ENCODE measurements around the gene PFKFB3. TPM values are rescaled to one million over a fixed set of nuclear protein-coding genes. Genes with fewer than 3 reads are reported as not detected.

Gene PFKFB3
- total RNA-seq, 1 donor = 19.2 TPM

DNA sequence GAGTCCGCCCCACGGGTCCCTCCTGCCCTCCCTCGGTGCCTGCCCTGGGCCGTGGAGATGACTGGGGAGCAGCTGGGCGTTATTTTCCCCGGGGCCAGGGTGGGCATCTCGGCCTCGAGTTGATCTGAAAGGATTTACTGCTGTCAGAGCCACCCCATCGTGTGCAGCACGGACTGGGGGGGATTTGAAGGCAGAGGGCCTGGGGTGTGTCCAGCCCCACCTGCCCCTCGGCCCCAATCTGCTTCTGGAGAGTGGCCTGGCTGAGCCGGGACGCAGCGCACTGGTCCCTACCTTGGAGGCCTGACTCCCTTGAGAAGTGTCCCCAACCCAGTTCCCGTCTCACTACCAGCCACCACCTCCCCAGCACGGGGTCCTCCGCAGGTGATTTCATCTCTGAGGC, 24.2 kb upstream of the PFKFB3 start:
- Histone ChIP-seq H3K9me3 (ENCODE audit: low read depth, low read length) (no peaks in the 10 kb centered on the region), H3K79me2 (ENCODE audit: insufficient read depth, low read length) (peaks cover 17% of the 10 kb centered on the region), H3K27me3 (ENCODE audit: insufficient read depth, low read length) (no peaks in the 10 kb centered on the region), H4K20me1 (ENCODE audit: insufficient read depth, low read length) (peaks cover 49% of the 10 kb centered on the region), H3K27ac (ENCODE audit: low read depth, low read length) (no peak overlapping the region), H3K4me1 (ENCODE audit: insufficient read depth, low read length) (no peaks in the 10 kb centered on the region), H3K4me2 (ENCODE audit: insufficient read depth, low read length) (no peak overlapping the region), H3K4me3 (ENCODE audit: insufficient read depth, low read length) (no peak overlapping the region), H3K36me3 (ENCODE audit: insufficient read depth, low read length) (peaks cover 3% of the 10 kb centered on the region), H2AFZ (ENCODE audit: low read length) (no peak overlapping the region)
- no peak for DNase-seq (ENCODE audit: insufficient read length, low spot score, missing footprints)
- TF ChIP-seq, protein P1, sequence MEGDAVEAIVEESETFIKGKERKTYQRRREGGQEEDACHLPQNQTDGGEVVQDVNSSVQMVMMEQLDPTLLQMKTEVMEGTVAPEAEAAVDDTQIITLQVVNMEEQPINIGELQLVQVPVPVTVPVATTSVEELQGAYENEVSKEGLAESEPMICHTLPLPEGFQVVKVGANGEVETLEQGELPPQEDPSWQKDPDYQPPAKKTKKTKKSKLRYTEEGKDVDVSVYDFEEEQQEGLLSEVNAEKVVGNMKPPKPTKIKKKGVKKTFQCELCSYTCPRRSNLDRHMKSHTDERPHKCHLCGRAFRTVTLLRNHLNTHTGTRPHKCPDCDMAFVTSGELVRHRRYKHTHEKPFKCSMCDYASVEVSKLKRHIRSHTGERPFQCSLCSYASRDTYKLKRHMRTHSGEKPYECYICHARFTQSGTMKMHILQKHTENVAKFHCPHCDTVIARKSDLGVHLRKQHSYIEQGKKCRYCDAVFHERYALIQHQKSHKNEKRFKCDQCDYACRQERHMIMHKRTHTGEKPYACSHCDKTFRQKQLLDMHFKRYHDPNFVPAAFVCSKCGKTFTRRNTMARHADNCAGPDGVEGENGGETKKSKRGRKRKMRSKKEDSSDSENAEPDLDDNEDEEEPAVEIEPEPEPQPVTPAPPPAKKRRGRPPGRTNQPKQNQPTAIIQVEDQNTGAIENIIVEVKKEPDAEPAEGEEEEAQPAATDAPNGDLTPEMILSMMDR (IDR thresholded peaks at IDR 0.05; ENCODE audit: extremely low read depth, low read depth, low read length) = no peak

DNA sequence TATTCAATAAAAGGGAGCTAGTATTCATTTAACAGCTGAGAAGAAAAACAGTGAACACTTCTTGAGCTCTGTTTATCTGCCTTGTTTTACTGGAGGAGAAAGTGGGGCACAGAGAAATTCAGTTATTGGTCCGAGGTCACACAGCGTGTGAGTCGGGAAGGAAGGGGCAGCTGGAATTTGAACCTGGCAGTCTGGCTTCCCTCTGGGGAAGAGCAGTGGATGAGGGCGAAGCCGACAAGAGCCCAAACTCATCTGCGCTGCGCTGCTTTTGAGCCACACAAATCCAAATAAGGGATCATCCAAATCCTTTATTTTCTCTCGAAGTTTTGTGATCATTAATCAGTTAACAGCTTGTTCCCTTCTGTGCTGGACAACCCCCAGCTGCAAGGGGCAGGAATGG, 23.7 kb upstream of the PFKFB3 start:
- H3K27ac ChIP-seq (ENCODE audit: low read depth, low read length) = no peak overlapping the region
- TF ChIP-seq, protein P1 (IDR thresholded peaks at IDR 0.05; ENCODE audit: extremely low read depth, low read depth, low read length) = no peak
- H3K36me3 ChIP-seq (ENCODE audit: insufficient read depth, low read length) = peaks cover 3% of the 10 kb centered on the region
- H3K4me3 ChIP-seq (ENCODE audit: insufficient read depth, low read length) = no peak overlapping the region
- peaks cover 44% of the 10 kb centered on the region for H4K20me1 ChIP-seq (ENCODE audit: insufficient read depth, low read length)
- H3K4me2 ChIP-seq (ENCODE audit: insufficient read depth, low read length) = no peak overlapping the region
- H2AFZ ChIP-seq (ENCODE audit: low read length) = no peak overlapping the region
- DNase-seq (ENCODE audit: insufficient read length, low spot score, missing footprints) = no peak
- H3K79me2 ChIP-seq (ENCODE audit: insufficient read depth, low read length) = peaks cover 12% of the 10 kb centered on the region
- no peaks in the 10 kb centered on the region for H3K9me3 ChIP-seq (ENCODE audit: low read depth, low read length)
- no peaks in the 10 kb centered on the region for H3K27me3 ChIP-seq (ENCODE audit: insufficient read depth, low read length)
- no peaks in the 10 kb centered on the region for H3K4me1 ChIP-seq (ENCODE audit: insufficient read depth, low read length)

DNA sequence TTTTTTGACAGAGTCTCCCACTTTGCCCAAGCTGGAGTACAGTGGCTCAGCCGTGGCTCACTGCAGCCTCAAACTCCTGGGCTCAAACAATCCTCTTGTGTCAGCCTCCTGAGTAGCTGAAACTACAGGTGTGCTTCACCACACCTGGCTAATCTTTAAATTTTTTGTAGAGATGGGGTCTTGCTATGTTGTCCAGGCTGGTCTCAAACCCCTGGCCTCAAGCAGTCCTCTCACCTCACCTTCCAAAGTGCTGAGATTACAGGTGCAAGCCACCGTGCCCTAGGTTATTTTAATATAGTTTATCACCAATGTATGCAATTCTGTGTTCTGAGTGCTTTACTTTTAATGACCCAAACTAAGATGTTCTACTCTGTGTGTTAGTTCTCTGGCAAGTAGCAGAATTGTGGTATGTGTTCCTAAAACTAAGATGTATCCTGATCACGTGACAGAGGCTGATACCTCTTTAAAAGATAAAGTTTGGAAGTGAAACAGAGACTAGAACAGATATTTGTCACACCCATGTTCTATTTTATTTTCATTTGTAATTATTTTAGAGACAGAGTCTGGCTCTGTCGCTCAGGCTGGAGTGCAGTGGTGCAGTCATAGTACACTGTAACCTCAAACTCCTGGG, 22.1 kb upstream of the PFKFB3 start:
- H2AFZ ChIP-seq (ENCODE audit: low read length) = no peak overlapping the region
- peaks cover 3% of the 10 kb centered on the region for H3K36me3 ChIP-seq (ENCODE audit: insufficient read depth, low read length)
- H3K27me3 ChIP-seq (ENCODE audit: insufficient read depth, low read length) = no peaks in the 10 kb centered on the region
- H3K4me1 ChIP-seq (ENCODE audit: insufficient read depth, low read length) = no peaks in the 10 kb centered on the region
- H3K27ac ChIP-seq (ENCODE audit: low read depth, low read length) = no peak overlapping the region
- no peaks in the 10 kb centered on the region for H3K9me3 ChIP-seq (ENCODE audit: low read depth, low read length)
- no peak for DNase-seq (ENCODE audit: insufficient read length, low spot score, missing footprints)
- H4K20me1 ChIP-seq (ENCODE audit: insufficient read depth, low read length) = peaks cover 30% of the 10 kb centered on the region
- TF ChIP-seq, protein P1 (IDR thresholded peaks at IDR 0.05; ENCODE audit: extremely low read depth, low read depth, low read length) = no peak
- peaks cover 5% of the 10 kb centered on the region for H3K79me2 ChIP-seq (ENCODE audit: insufficient read depth, low read length)
- H3K4me3 ChIP-seq (ENCODE audit: insufficient read depth, low read length) = no peak overlapping the region
- no peak overlapping the region for H3K4me2 ChIP-seq (ENCODE audit: insufficient read depth, low read length)

DNA sequence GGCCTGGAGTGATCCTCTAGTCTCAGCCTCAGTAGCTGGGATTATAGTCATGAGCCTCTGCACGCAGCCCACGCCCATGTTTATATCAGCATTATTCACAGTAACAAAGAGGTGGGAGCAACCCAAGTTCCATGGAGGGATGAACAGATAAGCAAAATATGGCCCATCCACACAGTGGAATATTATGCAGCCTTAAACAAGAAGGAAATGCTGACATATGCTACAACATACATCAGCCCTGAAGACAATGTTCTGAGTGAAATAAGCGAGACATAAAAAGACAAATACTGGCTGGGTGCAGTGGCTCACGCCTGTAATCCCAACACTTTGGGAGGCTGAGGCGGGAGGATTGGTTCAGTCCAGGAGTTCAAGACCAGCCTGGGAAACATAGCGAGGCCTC, 21.5 kb upstream of the PFKFB3 start:
- no peaks in the 10 kb centered on the region for H3K9me3 ChIP-seq (ENCODE audit: low read depth, low read length)
- H3K4me1 ChIP-seq (ENCODE audit: insufficient read depth, low read length) = no peaks in the 10 kb centered on the region
- H3K27me3 ChIP-seq (ENCODE audit: insufficient read depth, low read length) = no peaks in the 10 kb centered on the region
- no peak overlapping the region for H3K4me2 ChIP-seq (ENCODE audit: insufficient read depth, low read length)
- TF ChIP-seq, protein P1 (IDR thresholded peaks at IDR 0.05; ENCODE audit: extremely low read depth, low read depth, low read length) = no peak
- no peaks in the 10 kb centered on the region for H3K36me3 ChIP-seq (ENCODE audit: insufficient read depth, low read length)
- H2AFZ ChIP-seq (ENCODE audit: low read length) = no peak overlapping the region
- no peak for DNase-seq (ENCODE audit: insufficient read length, low spot score, missing footprints)
- no peaks in the 10 kb centered on the region for H3K79me2 ChIP-seq (ENCODE audit: insufficient read depth, low read length)
- H3K4me3 ChIP-seq (ENCODE audit: insufficient read depth, low read length) = no peak overlapping the region
- H4K20me1 ChIP-seq (ENCODE audit: insufficient read depth, low read length) = peaks cover 24% of the 10 kb centered on the region
- no peak overlapping the region for H3K27ac ChIP-seq (ENCODE audit: low read depth, low read length)

All from osteoblast (primary cell).